ENCODE results near the gene PPDPF. TPM values are rescaled to one million over a fixed set of nuclear protein-coding genes. Genes with fewer than 3 reads are reported as not detected.
A peak's percentile ranks its signal among the peaks of the same experiment; 100 is the strongest.
"Not testable (repeated sequence)": the region's sequence is repeated elsewhere in the genome, so short reads cannot be mapped to it uniquely, and the experiment has no call there.

The PPDPF gene
- total RNA-seq, 1 donor from 2014 or later = 21.9 TPM

- no peak for FAIRE-seq
- H3K4me3 ChIP-seq (ENCODE audit: low read depth, low read length) = peak overlapping the region; percentile 45
- no peaks in the 10 kb centered on the region for H3K27me3 ChIP-seq (ENCODE audit: control insufficient read depth, insufficient read depth, low read length)
- DNase-seq (ENCODE audit: low read depth) = no peak
- no peaks in the 10 kb centered on the region for H3K36me3 ChIP-seq (ENCODE audit: control insufficient read depth, insufficient read depth, low read length)
- no peak for TF ChIP-seq CTCF (IDR thresholded peaks at IDR 0.05; ENCODE audit: insufficient read depth, low read length, severe bottlenecking)
Observed at GRCh38 chr20:63554361-63555278, 34.1 kb downstream of the PPDPF start.

- Histone ChIP-seq H3K4me3 (ENCODE audit: low read depth, low read length) (no peak overlapping the region), H3K36me3 (ENCODE audit: control insufficient read depth, insufficient read depth, low read length) (peaks cover 9% of the 10 kb centered on the region), H3K27me3 (ENCODE audit: control insufficient read depth, insufficient read depth, low read length) (no peaks in the 10 kb centered on the region)
- TF ChIP-seq CTCF (IDR thresholded peaks at IDR 0.05; ENCODE audit: insufficient read depth, low read length, severe bottlenecking) = no peak
- no peak for FAIRE-seq
- DNase-seq (ENCODE audit: low read depth) = no peak
Observed at GRCh38 chr20:63555661-63556381, 35.3 kb downstream of the PPDPF start.

GRCh38 chr20:63556873-63557478, 36.4 kb downstream of the PPDPF start:
- H3K4me3 ChIP-seq (ENCODE audit: low read depth, low read length) = no peak overlapping the region
- FAIRE-seq (peak; percentile 58), DNase-seq (ENCODE audit: low read depth) (no peak)
- H3K36me3 ChIP-seq (ENCODE audit: control insufficient read depth, insufficient read depth, low read length) = peaks cover 16% of the 10 kb centered on the region
- H3K27me3 ChIP-seq (ENCODE audit: control insufficient read depth, insufficient read depth, low read length) = no peaks in the 10 kb centered on the region
- no peak for TF ChIP-seq CTCF (IDR thresholded peaks at IDR 0.05; ENCODE audit: insufficient read depth, low read length, severe bottlenecking)

GRCh38 chr20:63557481-63557891, 36.9 kb downstream of the PPDPF start:
- TF ChIP-seq CTCF (IDR thresholded peaks at IDR 0.05; ENCODE audit: insufficient read depth, low read length, severe bottlenecking) = no peak
- H3K4me3 ChIP-seq (ENCODE audit: low read depth, low read length) = no peak overlapping the region
- DNase-seq (ENCODE audit: low read depth) = no peak
- peaks cover 16% of the 10 kb centered on the region for H3K36me3 ChIP-seq (ENCODE audit: control insufficient read depth, insufficient read depth, low read length)
- no peaks in the 10 kb centered on the region for H3K27me3 ChIP-seq (ENCODE audit: control insufficient read depth, insufficient read depth, low read length)
- FAIRE-seq = no peak

- Histone ChIP-seq H3K27me3 (ENCODE audit: control insufficient read depth, insufficient read depth, low read length) (no peaks in the 10 kb centered on the region), H3K4me3 (ENCODE audit: low read depth, low read length) (no peak overlapping the region), H3K36me3 (ENCODE audit: control insufficient read depth, insufficient read depth, low read length) (peaks cover 18% of the 10 kb centered on the region)
- TF ChIP-seq CTCF (IDR thresholded peaks at IDR 0.05; ENCODE audit: insufficient read depth, low read length, severe bottlenecking) = no peak
- FAIRE-seq (no peak), DNase-seq (ENCODE audit: low read depth) (no peak)
Observed at GRCh38 chr20:63558804-63559484, 38.4 kb downstream of the PPDPF start.

GRCh38 chr20:63559485-63560332, 39.1 kb downstream of the PPDPF start:
- H3K36me3 ChIP-seq (ENCODE audit: control insufficient read depth, insufficient read depth, low read length) = peaks cover 18% of the 10 kb centered on the region
- H3K27me3 ChIP-seq (ENCODE audit: control insufficient read depth, insufficient read depth, low read length); FAIRE-seq: not testable (repeated sequence)

More at GRCh38 chr20:63559485-63560332, 39.1 kb downstream of the PPDPF start:
- not testable (repeated sequence) for H3K4me3 ChIP-seq (ENCODE audit: low read depth, low read length); DNase-seq (ENCODE audit: low read depth)
